HG02943 (cell line): Measurements from ENCODE around the gene CCDC185.
"Not testable (repeated sequence)": the region's sequence is repeated elsewhere in the genome, so short reads cannot be mapped to it uniquely, and the experiment has no call there.

Experiments
- ATAC-seq: cut with Tn5 transposase; IDR thresholded peaks from one replicate; pipeline ENCODE4 v1.9.1; 2021; ENCODE audit warnings: mild to moderate bottlenecking, low read depth, moderate library complexity; ENCODE audit not compliant: unreplicated experiment

The CCDC185 gene

DNA sequence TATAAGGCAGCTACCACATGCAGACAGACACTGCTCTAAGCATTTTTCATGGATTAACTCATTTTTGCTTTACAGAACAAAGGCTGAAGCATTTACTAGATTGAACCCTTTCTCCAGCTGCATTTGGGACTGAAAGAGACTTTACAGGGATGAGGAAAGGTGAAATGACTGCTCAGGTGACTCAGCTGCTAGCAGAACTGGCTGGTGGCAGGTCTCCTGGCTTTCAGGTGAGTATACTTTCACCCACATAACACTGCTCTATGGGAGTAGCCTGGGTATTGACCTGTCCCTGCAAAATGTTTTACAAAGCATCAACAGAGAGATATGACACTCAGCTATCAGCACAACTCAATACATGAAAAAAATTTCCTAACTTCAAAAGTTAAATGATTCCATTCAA, 2.6 kb upstream of the CCDC185 start:
- no peak for ATAC-seq

DNA sequence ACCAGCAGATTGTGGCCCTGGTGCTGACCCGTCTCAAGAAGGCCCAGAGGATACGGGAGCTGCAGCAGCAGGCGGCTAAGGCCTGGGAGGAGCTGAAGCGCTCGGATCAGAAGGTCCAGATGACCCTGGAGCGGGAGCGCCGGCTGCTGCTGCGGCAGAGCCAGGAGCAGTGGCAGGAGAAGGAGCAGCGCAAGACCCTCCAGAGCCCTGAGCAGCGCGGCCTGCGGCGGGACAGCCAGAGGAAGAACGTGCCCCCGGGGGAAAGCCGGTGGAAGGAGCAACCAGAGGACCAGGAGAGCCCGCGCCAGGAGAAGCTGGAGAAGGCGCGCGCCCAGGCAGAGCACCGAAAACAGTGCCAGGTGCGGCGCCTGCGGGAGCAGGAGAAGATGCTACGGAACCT, 1.0 kb downstream of the CCDC185 start:
- no peak for ATAC-seq

- ATAC-seq, result no peak
These were observed 1.5 kb downstream of the CCDC185 start for GRCh38 chr1:223394706-223395105.

- not testable (repeated sequence) for ATAC-seq
These were observed 6.2 kb downstream of the CCDC185 start for GRCh38 chr1:223399393-223399792.

GRCh38 chr1:223401873-223402789, 8.9 kb downstream of the CCDC185 start:
- ATAC-seq, result no peak

DNA sequence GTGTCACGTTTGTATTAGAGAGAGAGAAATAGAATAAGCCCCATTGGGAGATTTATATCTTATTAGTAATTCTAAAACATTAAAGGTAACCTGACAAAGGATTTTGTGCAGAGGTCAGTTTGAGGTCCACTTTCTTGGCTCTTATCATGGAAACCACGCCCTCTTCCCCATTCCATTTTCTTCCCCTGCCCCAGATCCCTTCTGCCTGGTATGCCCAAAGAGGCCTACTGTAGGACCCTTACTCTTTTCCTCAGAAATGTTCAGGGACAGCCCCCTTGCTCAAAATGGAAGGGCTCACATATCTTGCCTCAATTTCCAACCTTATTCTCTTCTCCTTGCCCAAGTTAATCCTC, 9.6 kb downstream of the CCDC185 start:
- no peak for ATAC-seq

- ATAC-seq, result no peak
These were observed 10.1 kb downstream of the CCDC185 start for GRCh38 chr1:223403184-223403815.

DNA sequence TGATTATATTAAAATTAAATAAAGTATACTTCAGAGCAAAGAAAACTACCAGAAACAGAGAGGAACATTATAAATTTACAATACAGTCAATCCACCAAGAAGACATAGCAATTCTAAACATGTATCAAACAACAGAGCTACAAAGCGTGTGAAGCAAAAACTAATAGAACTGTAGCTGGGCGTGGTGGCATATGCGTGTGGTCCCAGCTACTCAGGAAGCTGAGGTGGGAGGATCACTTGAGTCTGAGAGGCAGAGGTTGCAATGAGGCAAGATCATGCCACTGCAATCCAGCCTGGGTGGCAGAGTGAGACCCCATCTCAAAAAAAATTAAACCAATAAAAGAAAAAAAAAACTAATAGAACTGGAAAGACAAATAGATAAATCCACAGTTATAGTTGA, 12.3 kb downstream of the CCDC185 start:
- ATAC-seq, result no peak

DNA sequence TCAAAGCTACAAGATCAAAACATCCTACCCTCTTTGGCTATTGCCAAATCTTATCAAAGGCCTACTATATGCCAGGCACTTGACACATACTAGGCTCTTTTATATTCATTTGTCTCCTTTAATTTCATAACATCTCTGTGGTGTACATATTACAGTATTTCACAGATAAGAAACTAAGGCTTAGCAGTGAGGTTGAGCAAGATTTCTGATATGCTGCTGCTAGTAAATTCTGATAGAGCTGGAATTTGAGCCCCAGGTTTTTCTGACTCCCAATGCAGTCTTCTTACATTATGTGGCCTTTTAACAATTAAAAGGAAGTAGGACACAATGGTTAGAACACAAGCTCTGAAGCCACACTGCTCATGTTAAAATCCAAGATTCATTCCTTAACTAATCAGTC, 16.8 kb downstream of the CCDC185 start:
- ATAC-seq, result no peak

DNA sequence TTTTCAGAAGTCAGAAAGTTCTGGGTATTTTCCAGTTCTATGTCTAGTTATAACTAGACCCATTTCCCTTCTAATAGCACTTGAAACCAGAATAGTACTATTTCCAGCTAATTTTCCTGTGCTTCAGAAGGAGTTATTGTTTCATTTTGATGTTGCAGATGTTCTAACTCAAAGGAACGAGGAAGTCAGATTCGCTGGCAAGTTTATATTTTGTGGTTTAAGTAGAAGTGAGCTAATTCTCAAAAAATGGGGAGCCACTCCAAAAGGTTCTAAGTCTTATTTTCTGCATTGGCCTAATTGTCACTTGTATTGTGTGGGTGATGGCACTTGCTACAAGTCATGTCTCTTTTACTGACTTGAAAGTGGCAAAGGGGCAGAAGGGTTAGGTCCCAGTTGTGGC, 18.1 kb downstream of the CCDC185 start:
- ATAC-seq, result no peak

DNA sequence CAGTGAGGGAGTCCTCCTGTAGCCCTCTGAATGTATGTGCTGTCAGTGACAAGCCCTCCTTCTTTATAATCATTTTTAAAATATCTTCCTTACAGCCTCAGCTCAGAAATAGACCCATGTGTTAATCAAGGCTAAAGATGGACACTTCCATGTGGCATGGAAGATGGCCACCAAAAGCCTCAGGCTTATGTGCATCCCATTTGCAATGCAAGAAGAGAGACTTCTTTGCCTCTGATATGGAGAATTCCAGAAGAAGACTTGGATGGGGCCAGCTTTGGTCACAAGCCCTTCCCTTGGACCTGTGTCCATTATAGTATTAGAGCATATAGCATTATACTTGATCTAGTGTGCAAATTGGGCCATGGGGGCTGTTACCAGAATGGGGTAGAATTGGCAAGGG, 18.5 kb downstream of the CCDC185 start:
- no peak for ATAC-seq

DNA sequence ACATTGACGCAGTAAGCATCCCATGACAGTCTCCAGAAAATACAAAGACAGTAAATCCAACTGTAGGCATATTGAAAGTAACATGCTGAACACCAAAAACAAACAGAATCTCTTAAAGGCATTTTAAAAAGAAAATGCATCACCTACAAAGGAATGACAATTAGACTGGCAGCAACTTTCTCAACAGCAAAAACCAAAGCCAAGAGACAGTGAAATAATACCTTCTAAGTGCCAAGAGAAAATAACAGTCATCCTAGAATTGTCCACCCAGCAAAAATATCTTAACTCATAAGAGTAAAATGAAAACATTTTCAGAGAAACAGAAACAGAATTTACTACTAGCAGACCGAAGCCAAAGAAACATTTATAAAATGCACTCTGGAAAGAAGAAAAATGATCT, 20.0 kb downstream of the CCDC185 start:
- no peak for ATAC-seq

DNA sequence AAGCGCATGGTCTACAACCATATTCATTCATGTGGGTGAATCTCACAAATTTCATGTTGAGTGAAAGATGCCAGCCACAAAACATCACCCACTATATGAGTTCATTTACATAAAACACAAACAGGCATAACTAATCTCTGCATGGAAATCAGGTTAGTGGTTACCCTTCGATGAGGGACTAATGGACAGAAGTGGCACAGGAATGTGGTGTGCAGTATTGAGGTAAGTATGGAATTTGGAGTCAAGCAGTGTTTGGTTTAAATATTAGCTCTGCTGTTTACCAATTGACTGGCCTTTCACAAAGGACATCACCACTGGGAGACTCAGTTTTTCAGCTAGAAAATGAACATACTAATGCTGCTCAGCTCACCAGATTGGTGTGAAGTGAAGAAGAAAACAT, 24.2 kb downstream of the CCDC185 start:
- no peak for ATAC-seq

- no peak for ATAC-seq
These were observed 24.9 kb downstream of the CCDC185 start for GRCh38 chr1:223417903-223418663.

DNA sequence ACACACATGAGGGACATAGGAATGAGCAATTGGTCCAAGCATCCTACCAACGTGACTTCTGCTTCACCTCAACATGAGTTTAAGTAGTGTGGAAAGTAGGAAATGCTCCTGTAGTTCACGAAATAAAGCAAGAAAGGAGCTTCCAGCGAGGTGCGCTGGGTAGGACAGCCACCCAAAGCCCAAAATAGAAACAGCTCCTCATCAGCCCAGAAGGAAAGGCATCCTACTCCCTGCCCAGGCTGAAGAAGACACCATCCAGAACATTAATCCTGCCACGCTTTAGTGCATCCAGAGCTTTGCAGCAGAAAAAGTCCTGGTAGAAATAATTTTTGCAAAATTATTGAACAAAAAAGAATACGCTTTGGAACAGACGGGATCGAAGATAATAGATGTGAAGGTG, 25.9 kb downstream of the CCDC185 start:
- no peak for ATAC-seq

DNA sequence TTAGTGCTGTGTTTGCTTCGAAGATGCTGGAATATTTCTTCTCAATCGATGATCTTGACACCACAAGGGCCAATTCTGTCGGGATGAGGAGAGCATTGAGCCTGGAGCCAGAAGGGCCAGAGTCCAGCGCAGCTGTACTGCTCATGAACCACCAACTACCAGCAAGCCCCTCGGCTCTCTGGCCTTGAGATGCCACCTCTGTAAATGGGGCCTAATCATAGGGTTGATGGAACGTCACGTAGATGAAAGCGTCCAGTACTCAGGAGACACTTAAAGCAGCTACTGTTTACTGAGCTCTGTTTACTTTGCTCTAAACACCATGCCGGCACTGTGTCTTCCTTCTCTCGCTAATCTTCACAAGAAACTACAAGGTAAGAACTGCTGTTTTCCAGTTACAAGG, 26.3 kb downstream of the CCDC185 start:
- no peak for ATAC-seq

- no peak for ATAC-seq
These were observed 27.8 kb downstream of the CCDC185 start for GRCh38 chr1:223421025-223421424.

DNA sequence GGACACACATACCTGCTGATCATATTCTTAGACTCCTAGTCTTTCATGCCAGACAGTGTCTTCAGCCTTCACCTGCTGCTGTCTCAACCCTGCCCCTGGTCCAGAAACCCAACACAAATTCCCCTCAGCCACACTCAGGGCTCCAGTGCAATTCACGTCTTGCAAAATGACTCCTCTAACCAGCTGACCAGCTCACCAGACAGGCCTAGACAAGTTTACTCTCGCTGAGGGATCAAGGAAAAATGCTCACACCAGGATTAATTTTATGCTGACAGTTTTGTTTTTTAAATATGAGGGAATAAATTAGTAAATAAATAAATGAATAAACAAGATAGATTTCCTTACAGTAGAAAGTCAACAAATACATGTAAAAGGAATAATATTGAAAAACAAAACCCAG, 28.5 kb downstream of the CCDC185 start:
- ATAC-seq, result no peak

DNA sequence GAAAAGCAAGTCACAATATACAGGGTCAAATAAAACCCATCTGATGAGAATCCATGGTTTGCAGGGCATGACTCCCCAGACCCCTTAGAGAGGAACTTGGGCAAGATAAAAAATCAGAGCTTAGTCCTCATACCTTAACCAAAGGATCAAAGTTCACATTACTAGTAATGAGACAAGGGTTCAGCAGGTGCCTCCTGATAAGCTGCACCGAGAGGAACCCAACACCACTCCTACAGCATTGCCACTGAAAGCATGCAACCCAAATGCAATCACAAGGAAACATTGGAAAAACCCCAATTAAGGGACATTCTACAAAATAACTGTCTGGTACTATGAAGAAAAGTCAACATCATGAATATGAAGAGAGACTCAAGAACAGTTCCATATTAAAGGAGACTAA, 29.7 kb downstream of the CCDC185 start:
- no peak for ATAC-seq

- no peak for ATAC-seq
These were observed 30.5 kb downstream of the CCDC185 start for GRCh38 chr1:223423641-223424233.

DNA sequence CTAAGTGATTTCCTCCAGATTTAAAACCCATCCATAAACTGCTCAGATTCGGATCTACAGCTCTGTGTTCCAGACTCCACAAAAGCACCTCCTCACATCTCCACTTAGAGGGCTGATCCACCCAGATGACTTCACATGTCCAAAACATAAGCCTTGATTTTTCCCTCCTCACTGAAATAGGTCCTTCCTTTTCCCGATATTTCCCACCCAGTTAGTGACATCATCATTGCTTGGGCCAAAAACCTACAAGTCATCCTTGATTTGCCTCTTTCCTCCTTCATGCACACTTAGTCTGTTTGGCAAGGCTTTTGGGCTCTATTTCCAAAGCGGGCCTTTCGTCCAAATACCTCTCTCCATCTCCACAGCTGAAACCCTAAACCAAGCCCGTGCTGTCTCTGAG, 32.3 kb downstream of the CCDC185 start:
- no peak for ATAC-seq
